GM19328 (cell line): ENCODE results near the gene HOXB3.

Experiments used
- ATAC-seq: cut with Tn5 transposase; IDR thresholded peaks from one replicate; pipeline ENCODE4 v1.9.1; 2021; ENCODE audit warnings: mild to moderate bottlenecking, moderate library complexity; ENCODE audit not compliant: unreplicated experiment

HOXB3 gene

GRCh38 chr17:48559840-48560817, 29.9 kb downstream of the HOXB3 start:
- no peak for ATAC-seq

DNA sequence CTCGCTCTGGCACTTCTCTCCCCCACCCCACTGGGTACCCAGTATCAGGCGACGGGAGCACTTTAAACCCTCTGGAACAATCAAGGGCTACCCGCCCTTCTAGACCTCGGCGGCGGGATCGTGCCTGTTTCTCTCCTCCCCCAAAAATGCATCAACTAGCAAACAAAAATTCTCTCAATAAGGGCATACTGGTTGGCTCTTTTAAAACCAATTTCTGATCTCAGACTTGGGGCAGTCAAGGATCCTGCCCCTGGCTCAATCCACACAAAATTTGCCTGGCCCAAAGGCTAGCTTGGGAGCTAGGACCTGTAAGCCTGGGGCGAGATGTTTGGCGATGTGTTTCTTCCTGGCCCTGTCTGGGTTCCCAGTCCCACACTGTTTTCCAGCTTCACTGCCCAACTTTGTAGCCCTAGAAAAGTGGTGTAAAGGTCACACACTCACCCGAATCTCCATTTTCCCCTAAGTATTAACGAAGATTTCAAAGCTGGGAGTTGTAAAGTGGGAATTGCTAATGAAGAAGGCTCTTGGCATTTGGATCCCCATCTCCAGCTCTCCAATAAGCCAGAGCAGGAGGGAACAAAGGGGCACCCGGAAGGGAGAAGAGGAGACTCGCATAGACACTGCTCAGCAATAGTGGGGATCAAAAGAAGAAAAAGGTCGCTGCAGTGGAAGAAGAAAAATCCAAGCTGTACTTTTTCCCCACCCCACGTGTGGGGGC, 30.8 kb downstream of the HOXB3 start:
- no peak for ATAC-seq

DNA sequence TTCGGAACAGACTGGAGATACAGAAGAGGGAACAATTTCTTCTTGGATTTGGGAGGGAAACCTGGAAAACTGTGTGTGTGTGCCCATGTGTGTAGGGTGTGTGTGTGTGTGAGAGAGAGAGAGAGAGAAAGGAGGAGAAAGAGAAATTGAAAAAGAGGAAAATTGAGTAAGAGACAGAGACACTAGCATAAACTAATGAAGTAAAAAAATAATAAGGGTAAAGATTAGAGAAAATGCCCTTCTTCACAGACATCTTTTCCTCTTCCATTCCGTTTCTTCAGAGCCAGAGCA, 31.3 kb downstream of the HOXB3 start:
- no peak for ATAC-seq

DNA sequence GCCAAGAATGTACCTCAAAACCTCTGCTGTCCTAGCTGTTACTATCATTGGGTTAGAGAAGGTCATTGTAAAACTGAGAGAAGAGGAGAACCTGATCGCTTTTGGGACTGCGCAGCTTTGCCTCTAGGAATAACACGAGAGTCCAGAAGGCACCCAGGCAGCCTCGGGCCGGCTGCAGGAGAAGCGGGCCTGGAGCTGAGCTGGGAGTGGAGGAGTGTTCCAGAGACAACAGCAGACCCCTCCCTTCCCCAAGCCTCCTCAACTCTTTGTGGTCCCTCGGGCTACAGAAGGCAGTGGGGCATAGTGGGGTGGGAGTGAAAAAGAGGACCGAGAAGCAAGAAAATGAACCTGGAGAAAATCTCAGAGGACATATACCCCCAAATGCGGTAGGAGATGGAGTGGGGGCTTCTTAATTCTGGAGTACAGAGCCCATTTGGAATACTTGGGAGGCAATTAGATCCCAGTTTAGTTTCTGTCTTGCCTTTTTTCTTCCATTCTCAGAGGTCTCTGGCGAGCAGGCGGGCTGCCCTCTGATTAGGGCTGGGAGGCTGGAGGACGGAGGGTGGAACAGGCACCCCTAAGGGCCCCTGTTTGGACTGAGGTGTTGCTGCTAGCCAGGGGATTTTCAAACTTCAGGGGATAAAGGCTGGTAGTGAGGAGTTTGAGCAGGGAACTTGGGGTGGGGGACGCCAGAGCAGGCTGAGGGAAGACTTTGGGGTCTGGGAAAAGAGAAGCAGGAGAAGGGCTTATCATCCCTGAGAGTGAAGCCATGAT, 31.8 kb downstream of the HOXB3 start:
- no peak for ATAC-seq

DNA sequence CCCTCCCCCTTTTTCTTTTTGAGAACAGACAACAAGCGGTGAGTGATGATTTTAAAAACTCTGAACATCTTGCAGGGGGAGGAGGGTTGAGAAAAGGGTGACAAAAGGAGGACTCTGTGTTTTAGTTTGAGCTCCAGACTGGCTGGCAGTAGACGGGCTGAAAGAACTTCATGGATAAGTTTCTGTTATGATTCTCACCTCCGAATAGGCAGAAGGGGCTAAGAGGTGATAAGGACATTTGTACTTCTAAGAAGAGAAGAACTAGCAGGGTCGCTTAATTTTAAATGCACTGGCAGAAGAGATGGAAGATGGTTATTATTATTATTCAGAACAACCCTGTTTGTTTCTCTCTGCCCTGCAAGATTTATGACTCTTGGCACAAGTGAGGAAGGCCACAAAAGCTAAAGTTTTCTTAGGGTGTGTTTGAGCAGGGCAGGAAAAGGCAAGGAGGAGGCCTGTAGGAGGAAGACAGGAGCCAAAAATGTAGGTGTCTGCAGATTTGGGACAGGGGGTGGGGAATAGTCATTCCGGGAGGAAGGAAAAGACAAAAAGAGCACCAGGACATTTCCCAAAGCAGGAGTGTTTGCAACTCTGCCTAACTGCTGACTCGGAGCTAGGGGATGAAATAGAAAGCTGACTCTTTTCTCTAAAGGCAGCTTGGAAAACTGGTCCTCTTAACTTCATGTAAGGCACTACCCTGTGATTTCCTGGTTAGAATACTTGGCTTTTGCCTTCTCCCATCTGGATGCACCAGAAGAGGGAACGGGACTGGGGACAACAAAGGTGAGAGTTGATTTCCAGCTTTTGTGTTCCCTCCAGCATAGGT, 33.3 kb downstream of the HOXB3 start:
- ATAC-seq, result no peak

- no peak for ATAC-seq
Observed at GRCh38 chr17:48556229-48556575, 33.8 kb downstream of the HOXB3 start.

DNA sequence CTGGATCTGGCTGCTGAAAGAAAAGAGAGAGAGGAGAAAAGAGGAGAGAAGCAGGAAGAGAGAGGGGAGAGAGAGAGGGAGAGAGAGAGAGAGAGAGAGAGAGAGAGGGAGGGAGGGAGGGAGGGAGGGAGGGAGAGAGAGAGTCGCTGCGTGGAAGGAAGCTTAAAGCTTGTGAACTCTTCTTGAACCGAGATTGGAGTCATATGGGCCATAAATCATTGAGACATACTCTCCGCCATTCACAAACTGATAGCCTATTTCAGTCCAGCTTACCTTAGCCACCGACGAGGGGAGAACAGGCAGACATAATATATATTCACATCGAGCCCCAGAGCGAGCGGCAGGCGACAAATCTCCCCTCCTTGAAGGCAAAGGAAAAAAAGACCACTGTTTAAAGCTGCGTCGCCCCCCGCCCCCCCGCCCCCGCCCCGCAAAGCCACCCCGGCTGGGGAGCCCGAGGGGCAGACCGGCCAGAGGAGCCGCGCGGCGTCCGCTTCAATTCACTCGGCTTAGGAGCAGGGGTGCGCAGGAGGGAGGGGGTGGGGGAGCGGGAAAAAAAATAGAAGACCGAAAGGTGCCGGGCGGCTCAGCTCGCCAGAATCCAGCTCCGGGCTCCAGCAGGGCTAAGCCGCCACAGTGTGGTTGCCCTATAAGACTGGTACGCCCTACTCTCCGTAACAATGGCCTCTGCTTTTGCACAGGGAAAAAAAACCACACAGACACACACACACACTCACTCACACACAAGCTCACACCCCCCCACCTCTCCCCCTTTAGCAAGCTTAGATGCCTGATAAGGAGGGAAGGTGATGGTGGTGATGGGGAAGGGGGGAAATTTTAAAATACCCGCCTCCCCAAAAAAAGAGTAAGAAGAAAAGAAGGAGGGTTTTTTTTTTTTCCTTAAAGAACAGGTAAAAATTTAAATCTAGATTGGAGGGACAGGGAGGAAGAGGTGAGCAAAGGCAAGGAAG, 34.5 kb downstream of the HOXB3 start:
- no peak for ATAC-seq

DNA sequence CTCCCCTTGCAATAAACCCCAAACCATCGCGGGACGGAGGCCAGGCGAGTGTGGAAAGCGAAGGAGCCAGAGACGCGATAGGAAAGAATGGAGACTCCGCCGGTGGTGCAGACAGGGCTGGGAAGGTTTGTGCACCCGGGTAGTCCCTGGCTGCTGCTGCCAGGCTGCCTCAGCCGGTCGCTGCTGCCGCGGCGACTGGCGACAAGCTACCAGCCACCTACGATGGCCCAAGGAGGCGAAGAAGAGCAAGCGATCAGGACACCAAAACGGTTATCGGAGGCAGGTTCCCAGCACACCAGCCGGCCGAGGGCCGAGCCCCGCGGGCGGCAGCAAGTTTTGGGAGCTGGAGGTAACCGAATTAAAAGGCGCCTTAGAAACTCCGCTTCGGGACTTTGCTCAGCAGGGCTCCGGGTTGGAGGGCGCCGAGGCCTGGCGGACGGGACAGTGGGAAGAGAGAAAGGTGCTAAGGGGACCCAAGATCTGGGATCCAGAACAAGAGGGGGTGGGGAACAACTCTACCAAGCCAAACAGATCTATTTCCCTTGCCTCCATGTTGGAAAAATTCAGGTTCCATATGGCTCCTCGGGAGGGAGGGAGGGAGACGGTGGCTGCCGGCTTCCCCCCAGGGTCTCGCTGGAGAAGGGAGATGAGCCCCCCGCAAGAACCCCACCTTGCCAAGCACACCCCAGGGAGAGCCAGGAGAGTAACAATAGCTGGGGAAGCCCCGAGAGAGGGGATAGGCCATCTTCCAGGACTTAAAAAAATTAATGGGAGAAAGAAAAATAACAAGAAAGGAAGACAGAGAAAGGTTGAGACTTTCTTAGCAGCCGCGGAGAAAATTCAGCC, 35.4 kb downstream of the HOXB3 start:
- no peak for ATAC-seq

DNA sequence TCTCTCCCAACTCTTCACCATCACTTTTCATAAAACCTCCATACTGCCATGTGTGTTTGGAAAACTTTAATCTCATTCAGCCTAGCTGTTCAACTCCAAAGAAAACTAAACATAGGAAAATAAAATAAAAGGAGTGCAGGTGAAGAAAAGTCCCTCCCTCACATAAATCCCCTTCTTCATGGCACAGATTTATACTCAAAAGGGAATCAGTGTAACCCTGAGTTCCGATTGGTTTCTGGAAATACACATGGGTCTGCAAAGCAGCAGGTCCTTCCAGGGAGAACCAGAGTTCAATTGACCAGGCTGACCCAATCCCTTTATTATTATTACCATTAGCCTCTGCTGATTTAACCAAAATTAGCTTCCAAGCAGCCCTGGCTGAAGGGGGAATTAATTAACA, 36.2 kb downstream of the HOXB3 start:
- no peak for ATAC-seq

- no peak for ATAC-seq
Observed at GRCh38 chr17:48553190-48553547, 36.9 kb downstream of the HOXB3 start.

DNA sequence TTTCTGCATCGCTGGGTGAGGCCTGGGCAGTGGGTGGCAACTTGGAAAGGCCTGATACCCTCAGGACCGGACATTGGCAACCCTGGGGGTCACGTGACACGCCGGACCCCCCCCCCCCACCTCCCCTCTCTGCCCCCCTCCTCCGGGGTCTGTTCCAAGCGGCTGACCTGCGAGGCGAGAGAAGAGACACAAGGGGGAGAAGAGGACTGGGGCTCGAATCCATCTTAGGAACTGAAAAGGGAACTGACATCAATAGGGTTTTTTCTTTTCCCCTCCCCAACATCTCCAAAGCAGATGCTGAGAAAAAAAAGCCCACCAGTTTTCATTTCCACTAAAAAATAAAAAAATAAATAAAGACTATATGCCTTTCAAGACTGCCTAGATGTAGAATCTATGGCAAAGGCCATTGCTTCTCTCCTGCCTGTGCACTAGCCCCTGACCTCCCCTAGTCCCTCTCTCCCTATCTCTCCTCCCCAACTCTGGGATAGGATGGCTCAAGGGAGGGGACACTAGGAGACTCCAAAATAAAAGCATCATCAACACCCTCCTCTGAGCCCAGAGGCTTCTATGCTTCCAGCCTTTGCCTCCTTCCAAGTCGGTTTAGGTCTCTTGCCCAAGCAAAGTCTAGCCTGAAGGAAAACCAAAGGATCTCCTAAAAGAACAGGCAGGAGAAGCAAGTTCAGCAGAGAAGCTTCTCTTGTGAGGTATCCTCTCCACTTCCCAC, 37.4 kb downstream of the HOXB3 start:
- no peak for ATAC-seq

- no peak for ATAC-seq
Observed at GRCh38 chr17:48551596-48552465, 38.2 kb downstream of the HOXB3 start.

DNA sequence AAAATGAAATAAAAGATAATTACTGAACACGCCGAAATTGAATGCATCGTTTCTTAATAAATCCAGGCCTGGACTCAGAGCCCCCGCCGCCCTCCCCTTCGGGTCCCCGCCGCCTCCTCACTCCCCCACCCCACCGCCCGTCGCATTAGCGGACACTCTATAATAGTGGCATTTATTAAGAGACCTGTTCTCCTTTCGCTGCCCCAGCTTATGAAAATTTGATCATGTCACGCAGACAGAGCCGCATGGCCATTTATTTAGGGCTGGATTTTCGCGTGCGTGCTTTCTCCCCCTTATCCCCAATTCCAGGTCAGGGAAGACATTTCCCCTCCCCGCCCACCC, 38.9 kb downstream of the HOXB3 start:
- no peak for ATAC-seq

DNA sequence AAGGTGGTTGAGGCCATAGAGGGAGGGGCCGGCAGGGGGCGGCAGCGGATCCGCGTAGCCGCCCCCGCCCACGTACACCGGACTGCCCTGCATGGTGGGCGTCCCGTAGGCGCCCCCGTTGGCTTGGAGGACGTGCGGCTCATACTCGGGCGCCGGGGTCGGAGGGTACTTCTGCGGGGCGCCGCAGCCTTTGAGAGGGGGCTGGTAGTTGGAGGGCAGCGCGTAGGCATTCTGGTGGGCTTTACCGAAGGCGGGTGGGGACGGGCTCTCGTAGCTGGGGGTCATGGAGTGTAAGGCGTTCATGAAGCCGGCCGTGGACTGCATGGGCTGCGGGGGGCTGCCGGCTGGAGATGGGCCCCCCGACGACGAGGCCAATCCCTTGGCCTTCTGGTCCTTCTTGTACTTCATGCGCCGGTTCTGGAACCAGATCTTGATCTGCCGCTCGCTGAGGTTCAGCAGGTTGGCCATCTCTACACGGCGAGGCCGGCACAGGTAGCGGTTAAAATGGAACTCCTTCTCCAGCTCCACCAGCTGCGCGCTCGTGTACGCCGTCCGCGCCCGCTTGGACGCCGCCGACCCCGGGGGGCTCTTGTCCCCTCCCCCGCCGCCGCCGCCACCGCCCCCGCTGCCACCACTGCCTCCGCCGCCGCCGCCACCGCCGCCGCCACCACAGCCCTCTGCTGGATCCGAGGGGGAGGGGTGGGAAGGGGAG, 39.4 kb downstream of the HOXB3 start:
- no peak for ATAC-seq

- ATAC-seq, result no peak
Observed at GRCh38 chr17:48549914-48550501, 40.0 kb downstream of the HOXB3 start.

GRCh38 chr17:48549281-48549630, 40.8 kb downstream of the HOXB3 start:
- no peak for ATAC-seq
